Fibroblast of lung (primary cell): Measurements from ENCODE around the gene OR52N5. TPM values are rescaled to one million over a fixed set of nuclear protein-coding genes. Genes with fewer than 3 reads are reported as not detected.
A peak's percentile ranks its signal among the peaks of the same experiment; 100 is the strongest.

ENCODE experiments used
- DNase-seq, 2 donors: peaks; one replicate each; pipeline versions ENCODE4 v3.0.0 to v3.0.0-alpha.2; 2010; ENCODE audit warnings: low read depth in 2 of 2
- H2AFZ ChIP-seq: 2 replicates; pipeline ENCODE4 v1.5.1; 2012; ENCODE audit warnings: low read length, control low read depth, inconsistent platforms
- H3K27ac ChIP-seq: 2 replicates; pipeline ENCODE4 v1.5.1; 2011; ENCODE audit warnings: low read length, control low read depth; ENCODE audit not compliant: insufficient read depth
- H3K27me3 ChIP-seq: 2 replicates; pipeline ENCODE4 v1.5.1; 2011; ENCODE audit warnings: mild to moderate bottlenecking, low read length; ENCODE audit not compliant: control insufficient read depth, insufficient read depth
- H3K36me3 ChIP-seq: 2 replicates; pipeline ENCODE4 v1.5.1; 2011; ENCODE audit warnings: low read length; ENCODE audit not compliant: control insufficient read depth, insufficient read depth
- H3K4me1 ChIP-seq: 2 replicates; pipeline ENCODE4 v1.5.1; 2011; ENCODE audit warnings: low read length; ENCODE audit not compliant: control insufficient read depth, insufficient read depth; ENCODE audit errors: extremely low read depth
- H3K4me2 ChIP-seq: 2 replicates; pipeline ENCODE4 v1.5.1; 2011; ENCODE audit warnings: low read length, control low read depth; ENCODE audit not compliant: insufficient read depth; ENCODE audit errors: extremely low read depth
- H3K4me3 ChIP-seq, 4 experiments: fragments of 200-600 bp in 1 of 4; sonication (generic) in 1 of 4; replicated peaks in 1 of 4; 2 replicates each; pipeline ENCODE4 v1.5.1; 2011 to 2016; ENCODE audit warnings: low read length in 4 of 4, low read depth in 3 of 4, mild to moderate bottlenecking in 3 of 4, control low read depth in 2 of 4, inconsistent platforms in 1 of 4, mixed read lengths in 1 of 4; ENCODE audit not compliant: insufficient read depth in 1 of 4; ENCODE audit errors: control extremely low read depth in 1 of 4
- H3K79me2 ChIP-seq: 2 replicates; pipeline ENCODE4 v1.5.1; 2012; ENCODE audit warnings: mild to moderate bottlenecking, low read length, inconsistent platforms; ENCODE audit not compliant: control insufficient read depth, insufficient read depth
- H3K9ac ChIP-seq: 2 replicates; pipeline ENCODE4 v1.5.1; 2011; ENCODE audit warnings: mild to moderate bottlenecking, low read length, control low read depth; ENCODE audit not compliant: insufficient read depth
- H3K9me3 ChIP-seq: 2 replicates; pipeline ENCODE4 v1.5.1; 2012; ENCODE audit warnings: low read depth, low read length; ENCODE audit not compliant: control insufficient read depth, insufficient read depth
- H4K20me1 ChIP-seq: 2 replicates; pipeline ENCODE4 v1.5.1; 2011; ENCODE audit warnings: low read length; ENCODE audit not compliant: control insufficient read depth, insufficient read depth; ENCODE audit errors: extremely low read depth
- CTCF ChIP-seq, 2 donors: IDR thresholded peaks in 1 of 2; conservative IDR thresholded peaks in 1 of 2; 1 replicate in 1 of 2; 2 replicates in 1 of 2; pipeline ENCODE4 v1.5.1; 2011 to 2012; ENCODE audit warnings: low read length in 2 of 2, control low read depth in 1 of 2, inconsistent platforms in 1 of 2, low read depth in 1 of 2, mild to moderate bottlenecking in 1 of 2
- EZH2 ChIP-seq: IDR thresholded peaks from 2 replicates; pipeline ENCODE4 v1.5.1; 2012; ENCODE audit warnings: low read length, control low read depth, mild to moderate bottlenecking; ENCODE audit errors: missing control alignments
- polyA plus RNA-seq, 2 donors: library from polyadenylated mRNA; depleted of rRNA in 1 of 2; stranded (reverse) in 1 of 2; unstranded in 1 of 2; fragments of >200 nt; gene quantifications; 2 replicates each; pipeline ENCODE4 v1.2.1, GENCODE V29; 2011 to 2012; ENCODE audit warnings: missing spikeins in 1 of 2
- total RNA-seq: library from RNA; depleted of rRNA; stranded (reverse); fragments of >200 nt; gene quantifications from 2 replicates; pipeline ENCODE4 v1.2.1, GENCODE V29; 2014

OR52N5 gene
- total and polyA plus RNA-seq, 2 donors (not counting 1 experiment from before 2014, with no cell fraction given): not detected

DNA sequence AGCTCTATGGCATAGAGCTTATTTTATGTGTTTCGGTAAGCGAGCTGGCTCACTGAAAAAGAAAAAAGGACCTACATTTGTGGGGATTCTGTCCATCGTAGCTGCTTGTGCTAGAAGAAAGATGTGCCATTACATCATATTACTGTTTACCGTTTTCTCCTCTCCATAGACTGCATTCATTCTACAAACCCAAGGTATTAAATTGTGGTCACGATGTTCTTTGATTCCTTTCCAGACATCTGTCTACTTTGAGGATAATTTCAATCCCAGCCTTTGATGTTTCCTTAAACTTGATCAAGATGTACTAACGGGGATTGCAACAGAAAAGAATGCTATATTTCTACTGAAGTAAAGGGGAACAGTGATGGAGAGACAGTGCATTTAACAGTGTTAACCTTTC, 13.4 kb upstream of the OR52N5 start:
- TF ChIP-seq CTCF (conservative IDR thresholded peaks at IDR 0.05 in 1 of 2, IDR thresholded peaks at IDR 0.05 in 1 of 2; ENCODE audit: low read depth in 1 of 2, low read length in 2 of 2) (no peak), EZH2 (no peak)
- Histone ChIP-seq H3K9me3 (no peaks in the 10 kb centered on the region), H3K4me2 (no peak overlapping the region), H3K79me2 (no peaks in the 10 kb centered on the region), H3K9ac (no peak overlapping the region), H3K4me3 (no peak overlapping the region), H4K20me1 (no peaks in the 10 kb centered on the region), H2AFZ (no peak overlapping the region), H3K27me3 (no peaks in the 10 kb centered on the region), H3K27ac (no peak overlapping the region), H3K36me3 (no peaks in the 10 kb centered on the region), H3K4me1 (no peaks in the 10 kb centered on the region)
- no peak for DNase-seq

DNA sequence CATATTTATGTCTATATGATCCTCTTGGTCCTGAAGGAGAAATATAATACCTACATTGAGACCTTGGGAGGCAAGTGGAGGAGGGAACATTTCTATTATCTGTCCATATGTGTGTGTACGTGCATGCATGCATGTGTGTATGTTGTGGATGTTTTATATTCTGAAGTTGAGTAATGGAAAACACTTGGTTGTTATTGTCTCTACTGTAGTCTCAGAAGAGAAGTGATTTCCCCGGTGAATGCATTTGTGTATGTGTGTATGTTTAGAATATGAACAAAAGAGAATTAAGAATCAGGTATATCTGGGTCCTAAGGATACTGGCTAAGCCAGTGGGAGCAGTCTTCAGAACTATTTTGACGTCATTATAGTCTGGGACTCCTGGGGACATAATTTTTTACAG, 8.0 kb upstream of the OR52N5 start, which contains the start of gene OR52N1:
Gene OR52N1 (minus strand): TSS at position 101 of the 400 bp plus-strand sequence. CDS start 2,449 bp downstream, outside the sequence.
- Histone ChIP-seq H4K20me1 (no peaks in the 10 kb centered on the region), H3K27ac (no peak within 1 kb of the TSS), H3K27me3 (no peaks in the 10 kb centered on the region), H3K4me3 (no peak within 1 kb of the TSS), H3K9ac (no peak within 1 kb of the TSS), H3K79me2 (no peaks in the 10 kb centered on the region), H3K36me3 (no peaks in the 10 kb centered on the region), H3K4me2 (no peak within 1 kb of the TSS), H2AFZ (no peak within 1 kb of the TSS), H3K4me1 (no peaks in the 10 kb centered on the region), H3K9me3 (no peaks in the 10 kb centered on the region)
- TF ChIP-seq EZH2 (no peak), CTCF (conservative IDR thresholded peaks at IDR 0.05 in 1 of 2, IDR thresholded peaks at IDR 0.05 in 1 of 2; ENCODE audit: low read depth in 1 of 2, low read length in 2 of 2) (no peak)
- DNase-seq: no peak

GRCh38 chr11:5767056-5767455, 16.1 kb downstream of the OR52N5 start:
- Histone ChIP-seq H3K9ac (no peak overlapping the region), H3K27ac (no peak overlapping the region), H3K4me2 (no peak overlapping the region), H3K27me3 (no peaks in the 10 kb centered on the region), H3K4me1 (no peaks in the 10 kb centered on the region), H3K36me3 (no peaks in the 10 kb centered on the region), H3K79me2 (no peaks in the 10 kb centered on the region), H3K4me3 (no peak overlapping the region), H3K9me3 (no peaks in the 10 kb centered on the region), H2AFZ (no peak overlapping the region), H4K20me1 (no peaks in the 10 kb centered on the region)
- peak in 1 of 2 donors; percentile 15 for DNase-seq
- TF ChIP-seq EZH2 (no peak), CTCF (conservative IDR thresholded peaks at IDR 0.05 in 1 of 2, IDR thresholded peaks at IDR 0.05 in 1 of 2; ENCODE audit: low read depth in 1 of 2, low read length in 2 of 2) (no peak)
